GM12864 (cell line): ENCODE measurements around the gene FAM216B.

ENCODE experiments used
- DNase-seq: peaks from one replicate; pipeline ENCODE4 v3.0.0-alpha.2; 2011; ENCODE audit warnings: low read depth
- H3K4me3 ChIP-seq: 2 replicates; pipeline ENCODE4 v1.5.1; 2011; ENCODE audit warnings: mild to moderate bottlenecking, low read depth, low read length, control low read depth
- TF ChIP-seq, protein P1 (sequence below): IDR thresholded peaks from 2 replicates; pipeline ENCODE4 v1.5.1; 2011; ENCODE audit warnings: low read depth, mild to moderate bottlenecking, moderate library complexity, low read length, control low read depth, inconsistent platforms; ENCODE audit errors: missing control alignments

Gene FAM216B

DNA sequence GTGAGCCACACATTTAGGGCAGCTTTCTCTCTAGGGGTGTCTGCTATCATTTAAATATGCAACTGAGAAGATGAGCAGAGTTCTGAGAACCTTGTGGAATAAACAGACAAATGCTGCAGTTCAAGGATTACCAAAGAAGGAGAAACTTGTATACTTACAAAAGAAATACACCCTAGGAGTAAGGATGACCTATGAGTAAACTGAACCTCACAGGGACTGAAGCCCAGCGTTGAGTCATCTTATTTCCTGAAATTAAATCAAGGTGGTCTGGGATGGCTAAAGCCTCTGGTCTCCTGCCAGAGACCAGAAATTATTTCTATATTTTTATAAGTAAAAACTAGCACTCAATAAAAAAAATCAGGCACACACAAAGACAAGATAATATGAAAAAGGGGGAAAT is 40.1 kb downstream of the FAM216B start:
- DNase-seq, result no peak
- H3K4me3 ChIP-seq, result no peak overlapping the region
- TF ChIP-seq, protein P1, sequence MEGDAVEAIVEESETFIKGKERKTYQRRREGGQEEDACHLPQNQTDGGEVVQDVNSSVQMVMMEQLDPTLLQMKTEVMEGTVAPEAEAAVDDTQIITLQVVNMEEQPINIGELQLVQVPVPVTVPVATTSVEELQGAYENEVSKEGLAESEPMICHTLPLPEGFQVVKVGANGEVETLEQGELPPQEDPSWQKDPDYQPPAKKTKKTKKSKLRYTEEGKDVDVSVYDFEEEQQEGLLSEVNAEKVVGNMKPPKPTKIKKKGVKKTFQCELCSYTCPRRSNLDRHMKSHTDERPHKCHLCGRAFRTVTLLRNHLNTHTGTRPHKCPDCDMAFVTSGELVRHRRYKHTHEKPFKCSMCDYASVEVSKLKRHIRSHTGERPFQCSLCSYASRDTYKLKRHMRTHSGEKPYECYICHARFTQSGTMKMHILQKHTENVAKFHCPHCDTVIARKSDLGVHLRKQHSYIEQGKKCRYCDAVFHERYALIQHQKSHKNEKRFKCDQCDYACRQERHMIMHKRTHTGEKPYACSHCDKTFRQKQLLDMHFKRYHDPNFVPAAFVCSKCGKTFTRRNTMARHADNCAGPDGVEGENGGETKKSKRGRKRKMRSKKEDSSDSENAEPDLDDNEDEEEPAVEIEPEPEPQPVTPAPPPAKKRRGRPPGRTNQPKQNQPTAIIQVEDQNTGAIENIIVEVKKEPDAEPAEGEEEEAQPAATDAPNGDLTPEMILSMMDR, result no peak

DNA sequence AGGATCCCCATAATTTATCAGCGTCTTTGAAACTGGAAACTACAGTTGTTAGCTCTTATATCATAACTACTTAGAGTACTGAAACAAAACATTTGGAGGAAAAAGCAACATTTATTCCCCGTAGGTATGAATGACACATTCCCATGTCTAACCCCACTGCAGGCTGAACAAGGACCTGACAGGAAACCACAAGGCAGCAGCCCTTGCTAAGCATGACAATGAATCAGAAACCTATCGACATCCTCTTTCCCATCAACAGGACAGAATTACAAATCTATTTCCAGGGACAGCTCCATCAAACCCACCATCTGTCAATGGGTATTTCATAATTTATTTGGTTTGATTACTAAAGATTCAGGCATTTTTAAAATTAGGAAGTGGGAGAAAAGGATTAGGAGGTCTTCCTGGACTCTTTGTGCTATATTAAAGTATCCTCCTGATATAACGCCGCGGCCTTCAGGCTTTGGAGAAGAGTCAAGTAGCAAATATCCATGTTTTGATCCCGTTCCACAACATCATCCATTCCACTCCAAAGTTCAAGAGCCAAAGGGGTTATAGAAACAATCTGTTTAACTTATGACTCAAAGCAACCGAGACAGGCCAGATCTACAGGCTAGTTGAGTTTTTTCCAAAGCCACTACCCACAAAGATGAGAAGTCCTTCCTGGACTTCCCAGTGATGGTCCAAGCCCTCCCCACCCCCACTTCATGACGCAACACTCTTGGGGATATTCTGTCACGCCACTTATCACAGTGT is 51.1 kb downstream of the FAM216B start:
- TF ChIP-seq, protein P1, result no peak
- no peak overlapping the region for H3K4me3 ChIP-seq
- no peak for DNase-seq

DNA sequence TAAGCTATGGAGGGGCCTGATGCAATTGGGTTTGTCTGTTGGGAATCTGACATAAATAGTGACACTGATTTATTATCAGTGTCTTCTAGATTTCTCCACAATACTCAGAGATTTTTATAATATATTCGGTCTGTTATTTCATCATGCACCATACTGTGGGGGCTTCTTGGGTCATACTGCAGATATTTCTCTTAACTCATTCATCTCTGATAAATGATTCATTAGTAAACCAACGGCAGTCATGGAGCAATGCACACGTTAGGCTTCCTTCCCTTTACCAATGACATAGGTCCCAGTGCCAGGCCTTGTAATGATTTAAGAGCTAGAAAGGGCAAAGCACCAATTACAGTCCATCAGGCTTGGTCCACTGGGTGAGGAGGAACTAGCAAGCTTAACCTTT is 53.6 kb downstream of the FAM216B start:
- DNase-seq, result no peak
- TF ChIP-seq, protein P1, result no peak
- no peak overlapping the region for H3K4me3 ChIP-seq

DNA sequence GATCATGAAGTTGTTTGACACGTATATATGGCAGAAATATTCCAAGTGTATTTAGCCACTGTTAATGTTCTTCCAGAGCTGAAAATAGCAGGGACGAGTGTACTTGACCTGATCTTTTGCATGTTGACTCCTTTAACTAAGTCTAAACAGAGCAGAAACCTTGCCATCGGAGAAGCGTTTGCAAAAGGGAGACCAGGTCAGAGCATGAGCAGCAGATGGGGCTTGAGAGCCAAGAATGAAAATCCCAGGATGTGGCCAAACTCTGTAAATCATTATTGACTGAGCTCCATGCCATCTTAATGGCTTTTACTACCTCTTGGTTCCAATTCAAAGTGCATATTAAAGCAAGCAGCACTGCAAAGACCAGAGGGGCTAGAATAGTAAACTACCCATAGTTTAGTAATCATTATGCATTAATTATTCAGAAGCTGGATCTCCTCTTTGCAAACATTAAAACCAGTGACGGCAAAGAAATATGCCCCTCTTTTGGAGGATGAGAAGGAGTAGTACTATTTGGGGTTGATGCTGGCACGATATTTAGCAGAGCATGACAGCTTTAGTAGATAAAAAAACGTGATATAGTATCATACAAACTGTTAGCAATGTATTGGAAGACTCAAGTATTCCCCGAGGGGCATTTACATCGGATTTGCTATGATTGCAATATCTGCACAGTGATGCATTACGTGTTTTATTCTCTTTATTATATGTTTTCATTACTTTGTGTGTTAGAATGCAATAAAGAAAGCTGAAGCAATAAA is 55.7 kb downstream of the FAM216B start:
- TF ChIP-seq, protein P1, result no peak
- DNase-seq, result no peak

More for the DNA sequence above, 55.7 kb downstream of the FAM216B start:
- no peak overlapping the region for H3K4me3 ChIP-seq
